IPS DF 6.9 (cell line): ENCODE data around the gene MYH4.

ENCODE experiments used
- DNase-seq: peaks from one replicate; pipeline ENCODE4 v3.0.0-alpha.2; 2013; ENCODE audit warnings: low read depth, low spot score
- H3K27ac ChIP-seq: one replicate; pipeline ENCODE4 v1.5.1; 2013; ENCODE audit warnings: low read length, control low read depth
- H3K27me3 ChIP-seq: 2 replicates; pipeline ENCODE4 v1.6.1; 2013; ENCODE audit warnings: mild to moderate bottlenecking, low read length; ENCODE audit not compliant: control insufficient read depth, insufficient read depth
- H3K36me3 ChIP-seq: 2 replicates; pipeline ENCODE4 v1.6.1; 2013; ENCODE audit warnings: low read length; ENCODE audit not compliant: control insufficient read depth, insufficient read depth
- H3K4me1 ChIP-seq: 2 replicates; pipeline ENCODE4 v1.6.1; 2013; ENCODE audit warnings: low read length; ENCODE audit not compliant: control insufficient read depth, insufficient read depth
- H3K4me3 ChIP-seq: 2 replicates; pipeline ENCODE4 v1.5.1; 2013; ENCODE audit warnings: mild to moderate bottlenecking, low read length
- H3K9me3 ChIP-seq: 2 replicates; pipeline ENCODE4 v1.6.1; 2013; ENCODE audit warnings: low read length, inconsistent platforms; ENCODE audit not compliant: control insufficient read depth, insufficient read depth
- WGBS: extraction: QIAGEN DNeasy Blood & Tissue Kit; methylation state at CpG from one replicate; pipeline ENCODE4 v1.1.7; 2013; ENCODE audit warnings: mixed read lengths, missing lambda C conversion rate; ENCODE audit not compliant: insufficient read length, insufficient coverage; 5-methylcytosine and 5-hydroxymethylcytosine counted together

MYH4 gene

GRCh38 chr17:10474536-10474935, 5.2 kb upstream of the MYH4 start:
- no CpG with 5 or more reads among the region's 4 CpGs for WGBS
- no peaks in the 10 kb centered on the region for H3K36me3 ChIP-seq
- H3K9me3 ChIP-seq, result no peaks in the 10 kb centered on the region
- no peak overlapping the region for H3K4me3 ChIP-seq
- no peak overlapping the region for H3K27ac ChIP-seq
- H3K27me3 ChIP-seq, result no peaks in the 10 kb centered on the region
- no peaks in the 10 kb centered on the region for H3K4me1 ChIP-seq
- no peak for DNase-seq

GRCh38 chr17:10471858-10472257, 2.5 kb upstream of the MYH4 start:
- DNase-seq, result no peak
- no peak overlapping the region for H3K4me3 ChIP-seq
- H3K27ac ChIP-seq, result no peak overlapping the region
- no peaks in the 10 kb centered on the region for H3K9me3 ChIP-seq
- H3K36me3 ChIP-seq, result no peaks in the 10 kb centered on the region
- WGBS, result no CpG with 5 or more reads among the region's 1 CpG
- H3K27me3 ChIP-seq, result no peaks in the 10 kb centered on the region
- H3K4me1 ChIP-seq, result no peaks in the 10 kb centered on the region

DNA sequence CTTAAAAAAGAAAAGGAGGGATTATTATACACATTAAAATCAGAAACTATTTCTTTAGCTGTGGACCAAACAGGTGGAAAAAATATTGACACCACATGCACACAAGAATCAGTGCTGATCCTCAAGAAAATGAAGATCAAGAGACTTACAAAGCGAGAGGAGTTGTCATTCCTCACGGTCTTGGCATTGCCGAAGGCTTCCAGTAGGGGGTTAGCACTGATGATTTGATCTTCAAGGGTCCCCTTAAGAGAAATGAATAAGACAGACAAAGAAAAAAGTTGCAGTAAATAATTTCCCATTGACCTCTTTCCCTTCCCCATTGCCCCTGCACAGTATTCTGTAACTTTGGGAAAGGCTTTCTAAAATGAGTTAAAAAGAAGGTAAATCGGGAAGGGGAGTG, 6.0 kb downstream of the MYH4 start:
- Histone ChIP-seq H3K4me1 (no peaks in the 10 kb centered on the region), H3K27me3 (no peaks in the 10 kb centered on the region), H3K27ac (no peak overlapping the region), H3K36me3 (no peaks in the 10 kb centered on the region), H3K4me3 (no peak overlapping the region), H3K9me3 (no peaks in the 10 kb centered on the region)
- whole genome bisulfite sequencing, result no CpG with 5 or more reads among the region's 4 CpGs
- no peak for DNase-seq

- Histone ChIP-seq H3K27me3 (no peaks in the 10 kb centered on the region), H3K4me1 (no peaks in the 10 kb centered on the region), H3K36me3 (no peaks in the 10 kb centered on the region), H3K27ac (no peak overlapping the region), H3K4me3 (no peak overlapping the region), H3K9me3 (no peaks in the 10 kb centered on the region)
- no CpG with 5 or more reads among the region's 4 CpGs for WGBS
- no peak for DNase-seq
Observed at GRCh38 chr17:10460062-10460461, 9.3 kb downstream of the MYH4 start.

DNA sequence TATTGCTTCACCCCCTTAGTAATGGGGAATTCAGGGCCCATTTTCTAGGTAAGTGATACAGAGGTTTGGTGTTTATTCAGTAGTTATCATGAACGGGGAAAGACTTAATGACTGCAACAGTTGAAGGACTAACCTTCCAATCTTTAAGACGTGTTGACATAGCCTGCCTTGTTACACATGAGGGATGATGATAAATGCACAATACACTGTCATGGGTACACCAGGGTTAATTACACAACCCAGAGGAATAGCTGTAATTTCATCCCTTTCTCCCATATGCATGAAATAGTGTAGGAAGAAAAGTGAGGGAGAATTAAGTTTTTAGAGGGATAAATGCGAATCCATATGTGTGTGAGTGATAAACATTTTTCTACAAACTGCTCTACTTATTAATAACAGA, 10.7 kb downstream of the MYH4 start:
- no peaks in the 10 kb centered on the region for H3K4me1 ChIP-seq
- no peaks in the 10 kb centered on the region for H3K9me3 ChIP-seq
- no peaks in the 10 kb centered on the region for H3K36me3 ChIP-seq
- no CpG with 5 or more reads among the region's 3 CpGs for WGBS
- no peak overlapping the region for H3K27ac ChIP-seq
- H3K27me3 ChIP-seq, result no peaks in the 10 kb centered on the region
- DNase-seq, result no peak
- no peak overlapping the region for H3K4me3 ChIP-seq

GRCh38 chr17:10457952-10458351, 11.4 kb downstream of the MYH4 start:
- Histone ChIP-seq H3K27me3 (no peaks in the 10 kb centered on the region), H3K4me1 (no peaks in the 10 kb centered on the region), H3K4me3 (no peak overlapping the region), H3K36me3 (no peaks in the 10 kb centered on the region), H3K9me3 (no peaks in the 10 kb centered on the region), H3K27ac (no peak overlapping the region)
- WGBS, result no CpG with 5 or more reads among the region's 1 CpG
- no peak for DNase-seq

DNA sequence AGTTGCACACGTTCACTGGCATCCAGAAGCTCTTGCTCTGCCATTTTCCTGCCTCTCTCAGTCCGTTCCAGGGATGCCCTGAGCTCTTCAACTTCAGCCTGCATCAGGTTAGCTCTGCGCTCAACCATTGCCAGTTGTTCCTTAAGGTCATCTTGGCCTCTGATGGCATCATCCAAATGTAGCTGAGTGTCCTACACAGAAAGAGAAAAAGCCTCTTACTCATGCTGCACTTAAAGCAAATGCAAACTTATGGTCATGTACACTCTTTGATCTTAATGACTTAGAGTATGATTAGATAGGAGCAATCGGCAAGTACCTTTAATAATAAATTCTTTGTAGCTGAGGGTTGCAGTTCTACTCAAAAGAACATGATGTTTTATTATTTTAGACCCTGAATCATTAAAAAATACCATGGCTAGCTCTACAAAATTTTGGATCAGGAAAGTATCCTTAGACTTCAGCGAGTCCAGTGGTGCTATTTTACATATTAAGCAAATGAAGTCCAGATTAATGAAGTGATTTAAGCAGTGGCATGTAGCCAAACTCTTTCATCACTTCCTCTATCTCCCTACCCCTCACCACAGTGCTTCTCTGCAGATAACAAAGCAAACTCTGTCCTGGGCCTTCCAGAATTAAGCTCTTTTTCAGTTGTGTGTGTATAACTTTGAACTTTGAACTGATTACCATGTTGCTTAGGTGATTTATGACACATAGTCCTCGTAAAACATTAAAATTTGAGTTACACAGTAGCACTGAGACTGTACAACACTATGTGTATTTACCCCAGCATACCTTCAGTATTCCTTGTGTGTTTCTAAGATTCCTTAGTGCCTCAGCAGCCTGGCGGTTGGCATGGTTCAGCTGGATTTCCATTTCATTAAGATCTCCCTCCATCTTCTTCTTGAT, 22.1 kb downstream of the MYH4 start:
- H3K4me1 ChIP-seq, result no peaks in the 10 kb centered on the region
- no peak for DNase-seq
- H3K9me3 ChIP-seq, result no peaks in the 10 kb centered on the region
- no CpG with 5 or more reads among the region's 7 CpGs for WGBS
- no peak overlapping the region for H3K4me3 ChIP-seq
- H3K36me3 ChIP-seq, result no peaks in the 10 kb centered on the region
- H3K27ac ChIP-seq, result no peak overlapping the region
- no peaks in the 10 kb centered on the region for H3K27me3 ChIP-seq

- WGBS, result no CpG with 5 or more reads among the region's 1 CpG
- H3K27ac ChIP-seq, result no peak overlapping the region
- H3K36me3 ChIP-seq, result no peaks in the 10 kb centered on the region
- H3K27me3 ChIP-seq, result no peaks in the 10 kb centered on the region
- DNase-seq, result no peak
- H3K4me3 ChIP-seq, result no peak overlapping the region
- no peaks in the 10 kb centered on the region for H3K9me3 ChIP-seq
- H3K4me1 ChIP-seq, result no peaks in the 10 kb centered on the region
Observed at GRCh38 chr17:10439816-10440215, 29.5 kb downstream of the MYH4 start.

- DNase-seq, result no peak
- no peaks in the 10 kb centered on the region for H3K4me1 ChIP-seq
- no CpG with 5 or more reads among the region's 3 CpGs for WGBS
- no peak overlapping the region for H3K4me3 ChIP-seq
- no peaks in the 10 kb centered on the region for H3K36me3 ChIP-seq
- H3K27me3 ChIP-seq, result no peaks in the 10 kb centered on the region
- no peaks in the 10 kb centered on the region for H3K9me3 ChIP-seq
- H3K27ac ChIP-seq, result no peak overlapping the region
Observed at GRCh38 chr17:10435096-10435495, 34.3 kb downstream of the MYH4 start.

DNA sequence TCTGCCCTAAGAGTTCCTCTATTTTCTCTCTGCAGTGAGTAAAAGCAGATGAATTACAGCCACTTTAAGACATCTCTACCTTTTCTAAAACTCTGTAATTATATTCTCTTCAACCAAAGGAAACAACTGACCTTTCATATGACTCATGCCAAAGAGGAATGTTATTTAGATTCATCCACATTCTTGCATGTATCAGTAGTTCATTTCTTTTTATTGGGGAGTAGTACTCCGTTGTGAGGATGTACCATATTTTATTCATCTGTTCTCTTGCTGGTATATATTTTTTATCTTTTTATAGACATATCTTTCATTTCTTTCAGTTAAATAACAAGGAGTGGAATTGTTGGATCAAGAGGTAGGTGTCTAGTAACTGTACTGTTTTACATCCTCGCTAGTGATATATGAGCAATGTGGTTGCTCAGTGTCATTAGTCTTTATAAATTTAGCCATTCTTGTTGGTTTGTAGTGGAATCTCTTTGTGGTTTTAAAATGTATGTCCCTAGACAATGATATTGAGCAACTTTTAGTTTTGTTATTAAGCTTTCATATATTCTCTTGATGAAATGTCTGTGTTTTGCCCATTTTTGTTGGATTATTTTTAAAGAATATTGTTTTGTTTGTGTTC, 39.8 kb downstream of the MYH4 start:
- no peaks in the 10 kb centered on the region for H3K36me3 ChIP-seq
- no CpG with 5 or more reads among the region's 2 CpGs for WGBS
- no peak for DNase-seq

More for the DNA sequence above, 39.8 kb downstream of the MYH4 start:
- Histone ChIP-seq H3K4me1 (no peaks in the 10 kb centered on the region), H3K27ac (no peak overlapping the region), H3K9me3 (no peaks in the 10 kb centered on the region), H3K27me3 (no peaks in the 10 kb centered on the region), H3K4me3 (no peak overlapping the region)
